Hepatocyte (in vitro differentiated cells): ENCODE measurements around the gene DHRS3. TPM values are rescaled to one million over a fixed set of nuclear protein-coding genes. Genes with fewer than 3 reads are reported as not detected.

Experiments used
- DNase-seq: peaks from one replicate; pipeline ENCODE4 v3.0.0-alpha.2; 2016; ENCODE audit warnings: low spot score
- H2AFZ ChIP-seq: fragments of 200-600 bp; sonication (generic); 2 replicates; pipeline ENCODE4 v1.6.0; 2016; ENCODE audit warnings: antibody characterized with exemption, mild to moderate bottlenecking
- H3K27ac ChIP-seq: fragments of 200-600 bp; sonication (generic); 2 replicates; pipeline ENCODE4 v1.5.1; 2016; ENCODE audit warnings: mild to moderate bottlenecking
- H3K27me3 ChIP-seq: fragments of 200-600 bp; sonication (generic); 2 replicates; pipeline ENCODE4 v1.6.1; 2016
- H3K36me3 ChIP-seq: fragments of 200-600 bp; sonication (generic); replicated peaks from 2 replicates; pipeline ENCODE4 v1.5.1; 2016; ENCODE audit warnings: low read depth; ENCODE audit not compliant: insufficient read depth
- H3K4me1 ChIP-seq: fragments of 200-600 bp; sonication (generic); 2 replicates; pipeline ENCODE4 v1.5.1; 2016; ENCODE audit warnings: mild to moderate bottlenecking, moderate library complexity; ENCODE audit not compliant: insufficient read depth
- H3K4me2 ChIP-seq: fragments of 200-600 bp; sonication (generic); 2 replicates; pipeline ENCODE4 v1.6.0; 2016
- H3K4me3 ChIP-seq: fragments of 200-600 bp; sonication (generic); 2 replicates; pipeline ENCODE4 v1.5.1; 2016; ENCODE audit warnings: mild to moderate bottlenecking
- H3K79me2 ChIP-seq: fragments of 200-600 bp; sonication (generic); 2 replicates; pipeline ENCODE4 v1.6.0; 2017; ENCODE audit warnings: mild to moderate bottlenecking
- H3K9me2 ChIP-seq: fragments of 200-600 bp; sonication (generic); replicated peaks from 2 replicates; pipeline ENCODE4 v1.6.0; 2017; ENCODE audit warnings: mild to moderate bottlenecking; ENCODE audit not compliant: insufficient read depth
- H3K9me3 ChIP-seq: fragments of 200-600 bp; sonication (generic); 2 replicates; pipeline ENCODE4 v1.5.1; 2016; ENCODE audit warnings: low read depth, mild to moderate bottlenecking
- H4K20me1 ChIP-seq: fragments of 200-600 bp; sonication (generic); 2 replicates; pipeline ENCODE4 v1.6.0; 2016; ENCODE audit warnings: mild to moderate bottlenecking; ENCODE audit not compliant: insufficient read depth, poor library complexity, severe bottlenecking
- CTCF ChIP-seq: fragments of 200-600 bp; sonication (generic); IDR thresholded peaks from 2 replicates; pipeline ENCODE4 v1.5.1; 2016; ENCODE audit warnings: antibody characterized with exemption, mild to moderate bottlenecking; ENCODE audit not compliant: poor library complexity
- EZH2 ChIP-seq: fragments of 200-600 bp; sonication (generic); IDR thresholded peaks from 2 replicates; pipeline ENCODE4 v1.6.1; 2016; ENCODE audit warnings: antibody characterized with exemption, mild to moderate bottlenecking, borderline replicate concordance
- EZH2phosphoT487 ChIP-seq: fragments of 200-600 bp; sonication (generic); IDR thresholded peaks from one replicate; pipeline ENCODE4 v1.6.1; 2018; ENCODE audit warnings: antibody characterized with exemption, mild to moderate bottlenecking, low read depth, moderate library complexity; ENCODE audit not compliant: unreplicated experiment, severe bottlenecking
- WGBS: methylation state at CpG from one replicate; pipeline ENCODE4 v1.1.6; 2016; ENCODE audit warnings: low lambda C conversion rate; ENCODE audit errors: missing lambda C conversion rate; 5-methylcytosine and 5-hydroxymethylcytosine counted together
- polyA plus RNA-seq: library from polyadenylated mRNA; unstranded; fragments of >200 nt; fragmentation: Nextera tagmentation; extraction: Ambion mirVana; gene quantifications from 2 replicates; pipeline ENCODE4 v1.2.1, GENCODE V29; 2016
- total RNA-seq: library from RNA; depleted of rRNA; stranded (reverse); fragments of >200 nt; gene quantifications from 2 replicates; pipeline ENCODE4 v1.2.3, GENCODE V29; 2014

Gene DHRS3
- total and polyA plus RNA-seq, 2 experiments from 2014 or later = 75.9 to 103 TPM

GRCh38 chr1:12620931-12621330, 2.9 kb upstream of the DHRS3 start:
- TF ChIP-seq EZH2 = no peak
- TF ChIP-seq CTCF = no peak
- TF ChIP-seq EZH2phosphoT487 = no peak
- H3K9me2 ChIP-seq = no peaks in the 10 kb centered on the region
- no peaks in the 10 kb centered on the region for H3K36me3 ChIP-seq
- H3K4me2 ChIP-seq = no peak overlapping the region
- H2AFZ ChIP-seq = no peak overlapping the region
- H3K27me3 ChIP-seq = no peaks in the 10 kb centered on the region
- WGBS = 92% methylated on average over 8 of the region's 8 CpGs
- no peak for DNase-seq
- H3K4me1 ChIP-seq = peaks cover 40% of the 10 kb centered on the region
- peaks cover 14% of the 10 kb centered on the region for H3K79me2 ChIP-seq
- H3K9me3 ChIP-seq = no peaks in the 10 kb centered on the region
- H3K4me3 ChIP-seq = no peak overlapping the region
- H3K27ac ChIP-seq = no peak overlapping the region
- H4K20me1 ChIP-seq = no peaks in the 10 kb centered on the region

- WGBS = 63% methylated on average over 4 of the region's 4 CpGs
- TF ChIP-seq EZH2phosphoT487 (no peak), CTCF (no peak), EZH2 (no peak)
- H3K4me1 ChIP-seq = peaks cover 40% of the 10 kb centered on the region
- no peak for DNase-seq
- peak overlapping the region; percentile 45 for H3K4me2 ChIP-seq
- no peak overlapping the region for H3K4me3 ChIP-seq
- H2AFZ ChIP-seq = no peak overlapping the region
- H3K9me2 ChIP-seq = no peaks in the 10 kb centered on the region
- H3K36me3 ChIP-seq = no peaks in the 10 kb centered on the region
- H3K27ac ChIP-seq = no peak overlapping the region
- no peaks in the 10 kb centered on the region for H3K9me3 ChIP-seq
- H3K27me3 ChIP-seq = no peaks in the 10 kb centered on the region
- H4K20me1 ChIP-seq = no peaks in the 10 kb centered on the region
- H3K79me2 ChIP-seq = peaks cover 17% of the 10 kb centered on the region
These were observed 2.5 kb upstream of the DHRS3 start for GRCh38 chr1:12620488-12620865.

- no peaks in the 10 kb centered on the region for H3K9me3 ChIP-seq
- H3K36me3 ChIP-seq = no peaks in the 10 kb centered on the region
- TF ChIP-seq CTCF = peak; percentile 93
- TF ChIP-seq EZH2 = no peak
- H4K20me1 ChIP-seq = no peaks in the 10 kb centered on the region
- H2AFZ ChIP-seq = no peak overlapping the region
- H3K27ac ChIP-seq = peak overlapping the region; percentile 97
- no peaks in the 10 kb centered on the region for H3K9me2 ChIP-seq
- H3K4me3 ChIP-seq = no peak overlapping the region
- peaks cover 44% of the 10 kb centered on the region for H3K4me1 ChIP-seq
- WGBS = 18% methylated on average over 23 of the region's 23 CpGs
- DNase-seq = peak; percentile 94
- peaks cover 23% of the 10 kb centered on the region for H3K79me2 ChIP-seq
- peak overlapping the region; percentile 85 for H3K4me2 ChIP-seq
- no peaks in the 10 kb centered on the region for H3K27me3 ChIP-seq
These were observed 1.9 kb upstream of the DHRS3 start for GRCh38 chr1:12619792-12620487.
